GM23338 (cell line): ENCODE results near the gene NLGN4X. TPM values are rescaled to one million over a fixed set of nuclear protein-coding genes. Genes with fewer than 3 reads are reported as not detected.

Experiments used
- ATAC-seq: fragments of 200-7000 bp; cut with Tn5 transposase; 3 replicates; pipeline ENCODE4 v1.9.1; 2020
- DNase-seq: peaks from one replicate; pipeline ENCODE4 v3.0.0-alpha.2; 2015; ENCODE audit warnings: low spot score
- H2AFZ ChIP-seq: fragments of 200-600 bp; sonication (generic); 2 replicates; pipeline ENCODE4 v1.8.0; 2016; ENCODE audit warnings: antibody characterized with exemption, mild to moderate bottlenecking, moderate library complexity
- H3F3A ChIP-seq: fragments of 200-600 bp; sonication (generic); replicated peaks from 2 replicates; pipeline ENCODE4 v1.8.0; 2017; ENCODE audit warnings: antibody characterized with exemption, mixed run types, low read depth
- H3K27ac ChIP-seq: fragments of 200-600 bp; sonication (generic); 2 replicates; pipeline ENCODE4 v1.6.1; 2016; ENCODE audit warnings: low read depth
- H3K27me3 ChIP-seq: fragments of 200-600 bp; sonication (generic); 2 replicates; pipeline ENCODE4 v1.8.0; 2016; ENCODE audit warnings: mild to moderate bottlenecking, mixed run types, moderate library complexity; ENCODE audit not compliant: insufficient read depth
- H3K36me3 ChIP-seq: fragments of 200-600 bp; sonication (generic); 2 replicates; pipeline ENCODE4 v1.8.0; 2016; ENCODE audit warnings: mild to moderate bottlenecking; ENCODE audit not compliant: insufficient read depth
- H3K4me1 ChIP-seq: fragments of 200-600 bp; sonication (generic); 2 replicates; pipeline ENCODE4 v1.8.0; 2016; ENCODE audit warnings: mild to moderate bottlenecking, moderate library complexity; ENCODE audit not compliant: insufficient read depth
- H3K4me2 ChIP-seq: fragments of 200-600 bp; sonication (generic); 2 replicates; pipeline ENCODE4 v1.7.1; 2017; ENCODE audit warnings: mixed run types
- H3K4me3 ChIP-seq: fragments of 200-600 bp; sonication (generic); 2 replicates; pipeline ENCODE4 v1.6.1; 2016; ENCODE audit warnings: mixed run types
- H3K79me2 ChIP-seq: fragments of 200-600 bp; sonication (generic); replicated peaks from 2 replicates; pipeline ENCODE4 v1.8.0; 2017; ENCODE audit warnings: mild to moderate bottlenecking; ENCODE audit not compliant: insufficient read depth
- H3K9me2 ChIP-seq: fragments of 200-600 bp; sonication (generic); 2 replicates; pipeline ENCODE4 v1.8.0; 2017; ENCODE audit not compliant: insufficient read depth
- H4K20me1 ChIP-seq: fragments of 200-600 bp; sonication (generic); replicated peaks from 2 replicates; pipeline ENCODE4 v1.8.0; 2017; ENCODE audit warnings: mild to moderate bottlenecking; ENCODE audit not compliant: insufficient read depth
- H3K27ac Mint-ChIP-seq: 2 replicates; pipeline ENCODE4 v1.8.0; 2020; ENCODE audit warnings: inconsistent platforms, mild to moderate bottlenecking, moderate library complexity, mixed read lengths
- H3K27me3 Mint-ChIP-seq: 3 replicates; pipeline ENCODE4 v1.8.0; 2022; ENCODE audit warnings: low read depth, mild to moderate bottlenecking, moderate library complexity, mixed read lengths, inconsistent platforms; ENCODE audit not compliant: insufficient read depth, poor library complexity
- H3K36me3 Mint-ChIP-seq: 3 replicates; pipeline ENCODE4 v1.8.0; 2021; ENCODE audit warnings: low read depth, mild to moderate bottlenecking, inconsistent platforms, moderate library complexity, mixed read lengths
- H3K4me1 Mint-ChIP-seq: 3 replicates; pipeline ENCODE4 v1.8.0; 2020; ENCODE audit warnings: mild to moderate bottlenecking, inconsistent platforms, mixed read lengths
- H3K4me3 Mint-ChIP-seq: 3 replicates; pipeline ENCODE4 v1.8.0; 2021; ENCODE audit warnings: moderate library complexity, mild to moderate bottlenecking, inconsistent platforms, mixed read lengths
- H3K9me3 Mint-ChIP-seq: 3 replicates; pipeline ENCODE4 v1.8.0; 2020; ENCODE audit warnings: moderate library complexity, mild to moderate bottlenecking, inconsistent platforms, mixed read lengths
- CREB1 ChIP-seq: fragments of 250-450 bp; sonication (Bioruptor Pico); IDR thresholded peaks from 2 replicates; pipeline ENCODE4 v1.5.0; 2020; ENCODE audit warnings: low read depth, mild to moderate bottlenecking, moderate library complexity
- EZH2 ChIP-seq: fragments of 200-600 bp; sonication (generic); IDR thresholded peaks from one replicate; pipeline ENCODE4 v1.8.0; 2017; ENCODE audit warnings: antibody characterized with exemption, mild to moderate bottlenecking, low read depth; ENCODE audit not compliant: unreplicated experiment
- JUNB ChIP-seq: IDR thresholded peaks from one replicate; pipeline ENCODE4 v1.6.1; 2016; ENCODE audit warnings: antibody characterized with exemption; ENCODE audit not compliant: unreplicated experiment
- POLR2AphosphoS5 ChIP-seq: IDR thresholded peaks from 2 replicates; pipeline ENCODE4 v1.6.1; 2016; ENCODE audit warnings: antibody characterized with exemption, low read depth
- STAT1 ChIP-seq: IDR thresholded peaks from one replicate; pipeline ENCODE4 v1.6.1; 2016; ENCODE audit warnings: antibody characterized with exemption; ENCODE audit not compliant: unreplicated experiment
- ZNF331 ChIP-seq: fragments of 250-450 bp; sonication (Bioruptor Pico); IDR thresholded peaks from 2 replicates; pipeline ENCODE4 v1.5.0; 2020; ENCODE audit warnings: low read depth, mild to moderate bottlenecking, moderate library complexity
- polyA plus RNA-seq: library from polyadenylated mRNA; unstranded; fragments of >200 nt; fragmentation: Nextera tagmentation; extraction: Ambion mirVana; gene quantifications from 2 replicates; pipeline ENCODE4 v1.2.1, GENCODE V29; 2016
- total RNA-seq: library from RNA; depleted of rRNA; stranded (reverse); fragments of >200 nt; shearing (Covaris generic); gene quantifications from 2 replicates; pipeline ENCODE4 v1.2.3, GENCODE V29; 2014
- TF ChIP-seq, protein P1 (sequence below): fragments of 250-450 bp; sonication (Bioruptor Pico); IDR thresholded peaks from 2 replicates; pipeline ENCODE4 v1.5.0; 2020; ENCODE audit warnings: mild to moderate bottlenecking, moderate library complexity
- TF ChIP-seq, protein P2 (sequence below): IDR thresholded peaks from 2 replicates; pipeline ENCODE4 v1.6.1; 2016; ENCODE audit warnings: antibody characterized with exemption

NLGN4X gene
- total and polyA plus RNA-seq, 2 experiments from 2014 or later, result 36.0 to 86.5 TPM

DNA sequence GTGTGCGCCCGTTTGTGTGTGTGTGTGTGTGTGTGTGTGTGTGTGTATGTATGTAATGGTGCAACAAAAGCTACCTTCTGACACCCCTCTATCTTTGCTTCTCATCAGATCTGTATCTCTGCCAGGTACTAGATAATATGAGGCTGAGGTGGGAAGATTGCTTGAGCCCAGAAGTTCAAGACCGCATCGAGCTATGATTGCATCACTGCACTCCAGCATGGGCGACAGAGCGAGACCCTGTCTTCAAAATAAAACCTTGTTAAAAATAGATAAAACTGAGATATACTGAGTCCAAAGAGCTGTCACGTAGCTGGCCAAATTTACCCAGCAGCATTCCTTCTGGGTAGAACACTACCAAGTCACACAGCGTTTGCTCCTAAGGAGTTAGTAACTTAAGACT is 18.4 kb downstream of the NLGN4X start (continued):
- TF ChIP-seq, protein P1, sequence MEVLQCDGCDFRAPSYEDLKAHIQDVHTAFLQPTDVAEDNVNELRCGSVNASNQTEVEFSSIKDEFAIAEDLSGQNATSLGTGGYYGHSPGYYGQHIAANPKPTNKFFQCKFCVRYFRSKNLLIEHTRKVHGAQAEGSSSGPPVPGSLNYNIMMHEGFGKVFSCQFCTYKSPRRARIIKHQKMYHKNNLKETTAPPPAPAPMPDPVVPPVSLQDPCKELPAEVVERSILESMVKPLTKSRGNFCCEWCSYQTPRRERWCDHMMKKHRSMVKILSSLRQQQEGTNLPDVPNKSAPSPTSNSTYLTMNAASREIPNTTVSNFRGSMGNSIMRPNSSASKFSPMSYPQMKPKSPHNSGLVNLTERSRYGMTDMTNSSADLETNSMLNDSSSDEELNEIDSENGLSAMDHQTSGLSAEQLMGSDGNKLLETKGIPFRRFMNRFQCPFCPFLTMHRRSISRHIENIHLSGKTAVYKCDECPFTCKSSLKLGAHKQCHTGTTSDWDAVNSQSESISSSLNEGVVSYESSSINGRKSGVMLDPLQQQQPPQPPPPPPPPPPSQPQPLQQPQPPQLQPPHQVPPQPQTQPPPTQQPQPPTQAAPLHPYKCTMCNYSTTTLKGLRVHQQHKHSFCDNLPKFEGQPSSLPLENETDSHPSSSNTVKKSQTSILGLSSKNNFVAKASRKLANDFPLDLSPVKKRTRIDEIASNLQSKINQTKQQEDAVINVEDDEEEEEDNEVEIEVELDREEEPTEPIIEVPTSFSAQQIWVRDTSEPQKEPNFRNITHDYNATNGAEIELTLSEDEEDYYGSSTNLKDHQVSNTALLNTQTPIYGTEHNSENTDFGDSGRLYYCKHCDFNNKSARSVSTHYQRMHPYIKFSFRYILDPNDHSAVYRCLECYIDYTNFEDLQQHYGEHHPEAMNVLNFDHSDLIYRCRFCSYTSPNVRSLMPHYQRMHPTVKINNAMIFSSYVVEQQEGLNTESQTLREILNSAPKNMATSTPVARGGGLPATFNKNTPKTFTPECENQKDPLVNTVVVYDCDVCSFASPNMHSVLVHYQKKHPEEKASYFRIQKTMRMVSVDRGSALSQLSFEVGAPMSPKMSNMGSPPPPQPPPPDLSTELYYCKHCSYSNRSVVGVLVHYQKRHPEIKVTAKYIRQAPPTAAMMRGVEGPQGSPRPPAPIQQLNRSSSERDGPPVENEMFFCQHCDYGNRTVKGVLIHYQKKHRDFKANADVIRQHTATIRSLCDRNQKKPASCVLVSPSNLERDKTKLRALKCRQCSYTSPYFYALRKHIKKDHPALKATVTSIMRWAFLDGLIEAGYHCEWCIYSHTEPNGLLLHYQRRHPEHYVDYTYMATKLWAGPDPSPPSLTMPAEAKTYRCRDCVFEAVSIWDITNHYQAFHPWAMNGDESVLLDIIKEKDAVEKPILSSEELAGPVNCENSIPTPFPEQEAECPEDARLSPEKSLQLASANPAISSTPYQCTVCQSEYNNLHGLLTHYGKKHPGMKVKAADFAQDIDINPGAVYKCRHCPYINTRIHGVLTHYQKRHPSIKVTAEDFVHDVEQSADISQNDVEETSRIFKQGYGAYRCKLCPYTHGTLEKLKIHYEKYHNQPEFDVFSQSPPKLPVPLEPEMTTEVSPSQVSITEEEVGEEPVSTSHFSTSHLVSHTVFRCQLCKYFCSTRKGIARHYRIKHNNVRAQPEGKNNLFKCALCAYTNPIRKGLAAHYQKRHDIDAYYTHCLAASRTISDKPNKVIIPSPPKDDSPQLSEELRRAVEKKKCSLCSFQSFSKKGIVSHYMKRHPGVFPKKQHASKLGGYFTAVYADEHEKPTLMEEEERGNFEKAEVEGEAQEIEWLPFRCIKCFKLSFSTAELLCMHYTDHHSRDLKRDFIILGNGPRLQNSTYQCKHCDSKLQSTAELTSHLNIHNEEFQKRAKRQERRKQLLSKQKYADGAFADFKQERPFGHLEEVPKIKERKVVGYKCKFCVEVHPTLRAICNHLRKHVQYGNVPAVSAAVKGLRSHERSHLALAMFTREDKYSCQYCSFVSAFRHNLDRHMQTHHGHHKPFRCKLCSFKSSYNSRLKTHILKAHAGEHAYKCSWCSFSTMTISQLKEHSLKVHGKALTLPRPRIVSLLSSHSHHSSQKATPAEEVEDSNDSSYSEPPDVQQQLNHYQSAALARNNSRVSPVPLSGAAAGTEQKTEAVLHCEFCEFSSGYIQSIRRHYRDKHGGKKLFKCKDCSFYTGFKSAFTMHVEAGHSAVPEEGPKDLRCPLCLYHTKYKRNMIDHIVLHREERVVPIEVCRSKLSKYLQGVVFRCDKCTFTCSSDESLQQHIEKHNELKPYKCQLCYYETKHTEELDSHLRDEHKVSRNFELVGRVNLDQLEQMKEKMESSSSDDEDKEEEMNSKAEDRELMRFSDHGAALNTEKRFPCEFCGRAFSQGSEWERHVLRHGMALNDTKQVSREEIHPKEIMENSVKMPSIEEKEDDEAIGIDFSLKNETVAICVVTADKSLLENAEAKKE (CRISPR knock-in tag), result no peak
- no peak for TF ChIP-seq POLR2AphosphoS5

DNA sequence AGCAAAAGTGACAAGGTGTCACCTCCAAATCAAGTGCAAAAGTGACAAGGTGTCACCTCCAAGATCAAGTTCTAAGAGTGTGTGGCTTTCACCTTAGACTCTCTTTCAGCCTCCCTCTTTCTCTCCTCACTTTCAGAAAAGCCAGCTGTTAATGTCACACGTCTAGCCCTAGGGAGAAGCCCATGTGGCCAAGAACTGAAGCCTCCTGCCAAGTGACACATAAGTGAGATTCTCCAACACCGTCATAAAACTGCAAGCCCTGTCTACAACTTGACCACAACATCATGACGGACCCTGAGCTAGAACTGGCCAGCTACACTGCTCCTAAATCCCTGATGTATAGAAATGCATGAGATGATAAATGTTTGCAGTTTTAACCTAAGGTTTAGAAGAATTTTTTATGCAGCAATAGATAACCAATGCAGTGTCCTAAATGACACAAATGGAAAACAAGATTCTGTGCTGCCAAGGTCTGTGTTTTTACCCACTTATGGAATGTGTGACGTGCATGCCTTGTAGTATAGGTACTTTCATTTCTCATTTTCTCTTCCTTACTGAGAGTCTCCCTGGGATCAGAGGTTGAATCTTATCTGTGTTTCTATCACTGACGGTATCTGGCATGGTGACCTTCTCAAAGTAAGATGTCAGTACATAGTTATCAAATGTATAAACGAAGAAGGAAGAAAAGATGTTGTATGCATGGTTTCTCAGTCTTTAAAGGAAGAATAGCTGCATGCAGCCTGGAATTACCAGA is 25.0 kb downstream of the NLGN4X start:
- H3F3A ChIP-seq, result no peaks in the 10 kb centered on the region
- H3K9me2 ChIP-seq, result no peaks in the 10 kb centered on the region
- no peaks in the 10 kb centered on the region for H3K36me3 ChIP-seq
- H3K4me3 ChIP-seq, result no peak overlapping the region
- H3K79me2 ChIP-seq, result peaks cover 100% of the 10 kb centered on the region
- H3K27ac Mint-ChIP-seq, result no peak overlapping the region
- H3K4me1 ChIP-seq, result peaks cover 14% of the 10 kb centered on the region
- DNase-seq (no peak), ATAC-seq (no peak)
- no peak overlapping the region for H3K4me3 Mint-ChIP-seq
- H3K4me2 ChIP-seq, result no peak overlapping the region
- no peaks in the 10 kb centered on the region for H3K9me3 Mint-ChIP-seq
- no peak overlapping the region for H2AFZ ChIP-seq
- no peaks in the 10 kb centered on the region for H3K27me3 ChIP-seq
- peaks cover 18% of the 10 kb centered on the region; the same call in 2 of the 3 replicates for H3K36me3 Mint-ChIP-seq
- H3K27ac ChIP-seq, result no peak overlapping the region
- H3K27me3 Mint-ChIP-seq, result no peaks in the 10 kb centered on the region
- H3K4me1 Mint-ChIP-seq, result peaks cover 27% of the 10 kb centered on the region
- peaks cover 18% of the 10 kb centered on the region; the same call in 1 of the 2 replicates for H4K20me1 ChIP-seq
- TF ChIP-seq EZH2 (no peak), JUNB (no peak), CREB1 (CRISPR knock-in tag) (no peak), ZNF331 (CRISPR knock-in tag) (no peak), STAT1 (no peak)
- TF ChIP-seq, protein P1 (CRISPR knock-in tag), result no peak
- TF ChIP-seq, protein P2, sequence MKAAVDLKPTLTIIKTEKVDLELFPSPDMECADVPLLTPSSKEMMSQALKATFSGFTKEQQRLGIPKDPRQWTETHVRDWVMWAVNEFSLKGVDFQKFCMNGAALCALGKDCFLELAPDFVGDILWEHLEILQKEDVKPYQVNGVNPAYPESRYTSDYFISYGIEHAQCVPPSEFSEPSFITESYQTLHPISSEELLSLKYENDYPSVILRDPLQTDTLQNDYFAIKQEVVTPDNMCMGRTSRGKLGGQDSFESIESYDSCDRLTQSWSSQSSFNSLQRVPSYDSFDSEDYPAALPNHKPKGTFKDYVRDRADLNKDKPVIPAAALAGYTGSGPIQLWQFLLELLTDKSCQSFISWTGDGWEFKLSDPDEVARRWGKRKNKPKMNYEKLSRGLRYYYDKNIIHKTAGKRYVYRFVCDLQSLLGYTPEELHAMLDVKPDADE, result no peak
